HG03469 (cell line): ENCODE data around the gene SIN3A.
"Not testable (repeated sequence)": the region's sequence is repeated elsewhere in the genome, so short reads cannot be mapped to it uniquely, and the experiment has no call there.

Experiments used
- ATAC-seq: cut with Tn5 transposase; IDR thresholded peaks from one replicate; pipeline ENCODE4 v1.9.1; 2021; ENCODE audit warnings: mild to moderate bottlenecking, moderate library complexity, moderate number of reproducible peaks; ENCODE audit not compliant: unreplicated experiment

Gene SIN3A

DNA sequence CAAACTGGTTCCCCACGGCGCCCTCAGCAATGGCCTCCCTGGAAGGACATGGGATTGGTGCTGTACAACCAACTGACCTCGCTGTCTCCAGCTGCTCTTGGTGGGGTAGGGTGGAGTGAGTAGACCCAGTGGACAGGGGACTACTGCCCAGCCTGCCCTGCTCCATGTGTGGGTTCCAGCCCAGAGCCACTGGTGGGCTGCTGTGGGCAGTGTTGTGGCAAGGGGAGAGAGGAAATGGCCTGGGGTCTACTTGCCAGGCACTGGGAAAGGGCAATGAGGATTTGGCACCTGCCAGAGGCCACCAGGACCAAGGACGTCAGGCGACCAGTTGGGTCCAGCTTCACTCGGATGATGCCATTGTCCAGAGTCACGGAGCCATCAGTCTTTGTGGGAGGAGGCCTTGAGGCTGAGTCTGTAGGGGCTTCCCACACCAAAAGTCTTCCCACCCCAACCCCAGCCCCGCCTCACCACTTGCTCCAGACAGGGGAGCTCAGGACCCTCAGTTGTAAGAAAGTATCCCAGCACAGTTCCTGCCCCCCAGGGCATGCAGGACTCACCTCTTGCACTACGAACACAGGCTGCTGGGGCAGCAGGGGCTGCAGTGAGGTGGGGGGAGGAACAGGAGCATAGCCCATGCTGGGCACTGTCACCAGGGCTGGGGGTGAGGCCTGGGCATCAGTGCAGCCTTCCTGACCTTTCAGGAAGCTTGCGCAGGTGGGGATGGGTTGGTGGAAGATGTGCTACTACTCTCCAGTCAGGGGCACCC is 92.5 kb downstream of the SIN3A start:
- ATAC-seq = no peak

DNA sequence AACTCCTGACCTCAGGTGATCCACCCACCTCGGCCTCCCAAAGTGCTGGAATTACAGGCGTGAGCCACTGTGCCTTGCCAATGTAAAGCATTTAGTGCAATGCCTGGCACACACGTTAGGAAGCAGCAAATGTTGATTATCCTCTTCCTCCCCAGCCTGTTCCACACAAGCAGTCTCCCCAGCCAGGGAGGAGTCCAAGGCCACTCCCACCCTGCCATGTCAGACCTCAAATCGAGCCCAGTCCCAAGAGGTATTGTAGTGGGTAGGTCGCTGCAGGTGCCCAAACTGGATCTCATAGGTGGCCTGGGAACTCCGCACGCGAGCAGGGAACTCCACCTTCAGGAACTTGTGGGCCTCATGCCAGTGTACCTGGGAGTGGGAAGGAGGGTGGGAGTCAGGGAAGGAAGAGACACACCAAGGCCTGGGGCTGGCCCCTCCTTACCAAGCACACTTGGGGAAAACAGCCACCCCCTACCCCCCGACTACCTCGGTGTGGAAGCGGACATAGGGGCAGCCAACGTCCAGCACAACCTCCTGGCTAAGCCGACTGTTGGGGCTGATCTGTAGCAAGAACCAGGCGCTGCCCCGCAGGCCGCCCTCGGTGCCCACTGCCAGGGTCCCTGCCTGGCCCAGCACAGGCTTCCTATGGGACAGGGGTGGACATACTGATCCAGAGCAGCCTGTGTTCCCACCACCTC is 93.4 kb downstream of the SIN3A start:
- no peak for ATAC-seq

DNA sequence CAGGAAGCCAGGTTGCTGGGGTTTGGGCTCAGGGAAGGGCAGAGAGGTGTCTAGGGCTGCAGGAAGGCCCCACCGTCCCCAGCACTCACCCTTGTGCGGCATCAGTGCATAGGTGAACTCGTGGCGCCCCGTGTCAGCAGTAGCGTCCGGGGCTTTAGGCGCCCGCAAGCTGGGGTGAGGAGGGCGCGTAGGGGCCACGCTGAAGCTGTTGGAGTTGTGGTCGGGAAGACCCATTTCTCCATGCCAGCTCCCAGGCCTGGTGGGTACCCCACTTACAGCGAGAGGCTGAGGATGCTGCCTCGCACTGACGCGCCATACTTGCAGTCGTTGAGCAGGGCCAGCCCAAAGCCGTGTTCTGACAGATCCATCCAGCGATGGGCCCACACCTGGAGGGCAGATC is 95.0 kb downstream of the SIN3A start:
- ATAC-seq = no peak

DNA sequence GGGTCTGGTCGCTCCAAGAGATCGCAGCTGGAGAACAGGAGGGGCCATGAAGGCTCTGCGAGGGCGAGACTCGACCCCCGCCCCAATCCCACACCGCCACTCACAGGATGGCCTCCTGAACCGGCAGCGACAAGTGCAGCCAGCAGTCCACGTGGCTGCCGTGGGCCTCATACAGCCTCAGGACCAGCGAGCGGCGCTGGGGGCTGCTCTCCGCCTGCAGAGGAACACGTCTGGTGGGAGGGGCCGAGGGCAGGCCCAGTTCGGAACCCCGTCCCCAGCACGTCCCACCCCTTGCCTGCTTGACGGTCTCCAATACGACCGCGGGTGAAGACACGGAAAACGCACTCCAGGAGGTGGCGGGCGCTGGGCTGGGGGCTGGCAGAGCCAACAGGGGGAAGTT is 95.5 kb downstream of the SIN3A start:
- ATAC-seq = no peak

DNA sequence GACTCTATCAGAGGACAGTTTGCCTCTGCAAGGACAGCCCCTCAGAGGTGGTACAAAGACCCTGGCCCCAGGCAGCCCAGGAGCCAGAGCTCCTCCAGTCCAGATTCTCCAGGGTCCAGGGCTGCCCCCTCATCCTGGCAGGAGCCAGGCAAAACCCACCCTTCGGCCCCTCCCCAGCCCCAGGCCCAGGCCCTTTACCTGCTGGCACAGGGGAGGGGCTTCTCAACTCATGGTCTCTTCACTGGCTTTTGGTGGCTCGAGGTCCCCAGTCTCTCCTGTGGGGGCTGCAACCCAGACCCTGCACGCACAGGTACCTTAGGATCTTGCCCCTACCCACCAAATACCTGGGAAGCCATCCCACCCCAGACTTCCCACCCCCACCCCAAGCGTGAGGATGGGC is 96.1 kb downstream of the SIN3A start:
- ATAC-seq = no peak

DNA sequence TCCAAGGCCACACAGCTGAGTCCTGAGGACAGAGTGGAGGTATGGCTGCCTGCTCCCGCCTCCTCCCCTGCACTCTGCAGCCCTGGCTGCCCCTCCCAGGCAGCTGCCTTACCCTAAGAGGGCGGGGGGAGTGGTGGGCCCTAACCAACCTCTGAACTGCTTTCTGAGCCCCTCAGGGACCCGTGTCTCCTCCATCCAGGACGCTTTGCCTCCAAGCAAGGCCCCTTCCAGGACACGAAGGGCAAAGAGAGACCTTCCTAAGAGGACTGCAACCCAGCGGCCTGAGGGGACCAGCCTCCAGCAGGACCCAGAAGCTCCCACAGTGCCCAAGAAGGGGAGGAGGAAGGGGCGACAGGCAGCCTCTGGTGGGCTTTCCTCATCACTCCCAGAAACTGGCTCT is 97.0 kb downstream of the SIN3A start:
- no peak for ATAC-seq

DNA sequence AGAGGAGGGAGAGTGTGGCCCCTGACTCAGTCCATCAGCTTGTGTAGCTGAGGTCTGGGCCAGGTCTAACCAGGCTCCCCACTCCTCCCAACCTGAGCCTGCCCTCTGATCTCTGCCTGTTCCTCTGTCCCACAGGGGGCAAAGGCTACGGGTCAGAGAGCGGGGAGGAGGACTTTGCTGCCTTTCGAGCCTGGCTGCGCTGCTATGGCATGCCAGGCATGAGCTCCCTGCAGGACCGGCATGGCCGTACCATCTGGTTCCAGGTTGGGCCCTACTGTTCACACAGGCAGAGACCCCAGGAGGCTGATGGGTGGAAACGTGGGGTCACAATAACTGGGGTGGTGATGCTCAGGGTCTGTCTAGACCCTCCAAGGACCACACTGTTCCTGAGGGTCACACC is 97.9 kb downstream of the SIN3A start:
- no peak for ATAC-seq

DNA sequence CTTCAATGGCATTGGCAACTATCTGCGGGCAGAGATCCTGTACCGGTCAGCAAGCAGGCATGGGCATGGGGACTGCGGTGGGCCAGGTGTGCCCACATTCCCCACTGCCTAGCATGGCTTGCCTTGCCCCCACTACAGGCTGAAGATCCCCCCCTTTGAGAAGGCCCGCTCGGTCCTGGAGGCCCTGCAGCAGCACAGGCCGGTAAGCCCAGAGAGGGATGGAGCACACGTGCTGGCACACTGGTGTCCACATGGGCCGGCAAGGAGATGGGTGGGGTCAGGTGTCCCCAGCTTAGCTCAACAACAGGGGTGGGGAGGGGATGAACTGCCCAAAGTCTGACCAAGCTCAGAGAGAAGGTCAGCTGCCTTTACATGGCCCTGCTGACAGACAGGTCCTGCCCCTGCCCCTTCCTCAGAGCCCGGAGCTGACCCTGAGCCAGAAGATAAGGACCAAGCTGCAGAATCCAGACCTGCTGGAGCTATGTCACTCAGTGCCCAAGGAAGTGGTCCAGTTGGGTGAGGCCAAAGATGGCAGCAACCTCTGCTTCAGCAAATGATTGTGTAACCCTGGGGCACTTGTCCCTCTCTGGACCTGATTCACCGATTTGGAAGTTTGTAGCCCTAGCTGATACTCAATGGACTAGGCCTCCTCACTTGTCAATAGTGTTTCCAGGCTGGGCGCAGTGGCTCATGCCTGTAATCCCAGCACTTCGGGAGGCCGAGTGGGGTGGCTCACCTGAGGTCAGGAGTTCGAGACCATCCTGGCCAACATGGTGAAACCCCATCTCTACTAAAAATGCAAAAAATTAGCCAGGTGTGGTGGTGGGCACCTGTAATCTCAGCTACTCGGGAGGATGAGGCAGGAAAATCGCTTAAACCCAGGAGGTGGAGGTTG is 99.1 kb downstream of the SIN3A start:
- ATAC-seq = no peak

DNA sequence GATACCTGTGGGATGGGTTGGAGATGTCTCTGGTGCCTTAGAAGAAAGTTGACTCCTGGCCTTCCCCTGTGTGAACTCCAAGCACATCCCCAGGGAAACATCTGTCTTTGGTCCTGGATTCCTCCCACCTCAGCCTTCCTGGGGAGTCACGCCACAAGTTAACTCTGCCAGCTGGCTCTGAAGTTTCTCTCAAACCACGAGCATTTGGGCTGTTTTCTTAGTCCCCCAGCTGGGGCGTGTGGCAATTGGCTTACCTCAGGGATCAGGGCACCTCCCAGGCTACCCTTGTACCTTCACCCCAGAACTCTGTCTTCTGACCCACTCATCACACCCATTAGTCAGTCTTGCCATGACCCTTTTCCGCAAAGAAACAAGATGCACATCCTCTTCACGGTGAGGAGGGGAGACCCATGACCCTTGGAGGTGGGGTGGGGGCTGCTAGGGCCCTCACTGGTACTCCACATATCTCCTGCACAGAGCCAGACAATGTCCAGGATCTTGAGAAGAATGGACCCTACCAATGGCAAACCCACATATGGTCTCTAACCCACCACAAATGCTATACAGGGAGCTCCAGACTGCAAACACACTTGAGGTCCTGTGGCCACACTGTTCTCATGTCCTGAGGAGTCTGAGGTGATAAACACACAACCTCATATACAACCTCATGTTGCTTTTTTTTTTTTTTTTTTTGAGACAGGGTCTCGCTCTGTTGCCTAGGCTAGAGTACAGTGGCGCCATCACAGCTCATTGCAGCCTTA is 100.7 kb downstream of the SIN3A start:
- no peak for ATAC-seq

DNA sequence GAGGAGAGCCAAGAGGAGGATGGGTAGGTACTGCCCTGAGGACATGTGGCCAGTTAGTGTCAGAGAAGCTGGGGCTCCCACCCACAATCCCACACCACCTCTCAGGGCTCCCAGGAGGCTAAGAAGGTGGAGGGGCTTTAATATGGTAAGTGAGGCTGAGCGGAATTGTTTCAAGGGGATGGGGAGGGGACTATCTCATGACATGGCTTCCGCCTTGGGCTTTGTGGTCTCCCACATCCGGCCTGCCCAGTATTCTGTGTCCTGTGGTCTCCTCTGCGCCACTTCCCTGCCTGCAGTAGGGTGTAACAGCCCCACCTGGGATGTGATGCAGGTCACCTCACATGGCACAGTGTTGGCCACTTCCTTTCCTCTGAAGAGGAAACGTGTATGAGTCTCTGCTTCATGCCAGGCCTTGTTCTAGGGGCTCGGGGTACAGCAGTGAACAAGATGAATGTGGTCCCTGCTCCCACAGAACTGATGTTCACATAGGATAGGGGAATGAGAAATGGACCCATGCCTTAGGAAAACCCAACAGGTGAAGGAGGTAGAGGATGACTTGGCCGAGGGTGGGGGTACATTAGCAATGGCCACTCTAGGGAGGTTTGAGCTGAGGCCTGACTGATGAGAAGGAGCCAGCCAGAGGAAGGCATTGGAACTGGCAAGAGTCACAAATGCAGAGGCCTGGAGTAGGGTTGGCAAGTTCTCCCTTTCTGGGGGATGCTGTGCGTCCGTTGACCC is 101.5 kb downstream of the SIN3A start:
- peak; percentile 30 for ATAC-seq

DNA sequence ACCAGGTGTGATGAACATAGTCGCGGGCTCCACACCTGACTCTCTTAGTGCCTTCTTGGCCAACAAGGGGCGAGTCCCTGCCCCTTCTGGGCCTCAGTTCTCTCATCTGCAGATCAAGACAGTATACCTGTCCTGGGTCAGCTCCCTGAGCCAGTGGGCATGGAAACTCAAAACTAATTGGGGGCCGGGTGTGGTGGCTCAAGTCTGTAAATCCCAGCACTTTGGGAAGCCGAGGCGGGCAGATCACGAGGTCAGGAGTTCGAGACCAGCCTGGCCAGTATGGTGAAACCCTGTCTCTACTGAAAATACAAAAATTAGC is 102.2 kb downstream of the SIN3A start:
- not testable (repeated sequence) for ATAC-seq

DNA sequence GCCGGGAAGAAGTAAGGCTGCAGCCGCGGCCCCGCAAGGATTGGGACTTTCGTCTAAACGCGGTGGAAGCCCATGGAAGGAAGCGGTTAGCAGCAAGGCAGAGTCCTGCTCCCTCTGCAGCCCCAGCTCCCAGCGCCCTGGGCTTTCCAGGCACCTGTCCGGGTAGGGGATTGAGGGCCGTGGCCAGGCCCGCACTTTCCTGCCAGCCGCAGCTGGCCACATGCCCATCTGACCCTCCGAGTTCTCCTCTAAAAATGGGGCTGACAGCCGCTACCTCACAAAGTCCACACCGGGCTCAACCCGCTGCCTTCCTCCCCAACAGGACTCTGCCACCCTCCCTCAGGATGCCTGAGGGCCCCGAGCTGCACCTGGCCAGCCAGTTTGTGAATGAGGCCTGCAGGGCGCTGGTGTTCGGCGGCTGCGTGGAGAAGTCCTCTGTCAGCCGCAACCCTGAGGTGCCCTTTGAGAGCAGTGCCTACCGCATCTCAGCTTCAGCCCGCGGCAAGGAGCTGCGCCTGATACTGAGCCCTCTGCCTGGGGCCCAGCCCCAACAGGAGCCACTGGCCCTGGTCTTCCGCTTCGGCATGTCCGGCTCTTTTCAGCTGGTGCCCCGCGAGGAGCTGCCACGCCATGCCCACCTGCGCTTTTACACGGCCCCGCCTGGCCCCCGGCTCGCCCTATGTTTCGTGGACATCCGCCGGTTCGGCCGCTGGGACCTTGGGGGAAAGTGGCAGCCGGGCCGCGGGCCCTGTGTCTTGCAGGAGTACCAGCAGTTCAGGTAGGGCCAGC is 102.7 kb downstream of the SIN3A start:
- ATAC-seq = no peak

DNA sequence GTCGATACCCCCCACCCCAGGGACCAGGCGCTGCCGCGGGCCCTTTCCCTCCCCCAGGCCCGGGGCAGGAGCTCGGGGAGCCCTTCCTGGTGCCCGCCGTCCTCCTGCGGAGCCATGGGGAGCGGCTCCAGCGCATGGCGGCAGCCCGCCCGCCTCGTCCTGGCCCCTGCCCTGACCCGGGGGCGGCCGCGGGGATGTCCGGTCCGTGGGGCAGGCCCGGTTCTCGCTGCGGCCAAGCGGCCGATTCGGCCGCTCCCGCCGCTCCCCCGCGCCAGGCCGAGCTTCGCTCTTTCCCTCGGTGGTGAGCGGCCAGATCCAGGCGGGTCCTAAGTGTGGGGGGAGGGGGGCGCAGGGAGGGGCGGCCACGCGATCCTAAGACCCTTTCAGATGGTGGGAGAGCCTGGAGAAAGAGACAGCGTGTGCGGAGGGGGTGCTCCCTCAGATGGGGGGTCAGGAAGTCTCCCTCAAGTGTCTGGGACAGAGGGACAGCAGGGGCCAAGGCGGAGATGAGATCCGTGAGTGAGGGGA is 103.4 kb downstream of the SIN3A start:
- no peak for ATAC-seq

DNA sequence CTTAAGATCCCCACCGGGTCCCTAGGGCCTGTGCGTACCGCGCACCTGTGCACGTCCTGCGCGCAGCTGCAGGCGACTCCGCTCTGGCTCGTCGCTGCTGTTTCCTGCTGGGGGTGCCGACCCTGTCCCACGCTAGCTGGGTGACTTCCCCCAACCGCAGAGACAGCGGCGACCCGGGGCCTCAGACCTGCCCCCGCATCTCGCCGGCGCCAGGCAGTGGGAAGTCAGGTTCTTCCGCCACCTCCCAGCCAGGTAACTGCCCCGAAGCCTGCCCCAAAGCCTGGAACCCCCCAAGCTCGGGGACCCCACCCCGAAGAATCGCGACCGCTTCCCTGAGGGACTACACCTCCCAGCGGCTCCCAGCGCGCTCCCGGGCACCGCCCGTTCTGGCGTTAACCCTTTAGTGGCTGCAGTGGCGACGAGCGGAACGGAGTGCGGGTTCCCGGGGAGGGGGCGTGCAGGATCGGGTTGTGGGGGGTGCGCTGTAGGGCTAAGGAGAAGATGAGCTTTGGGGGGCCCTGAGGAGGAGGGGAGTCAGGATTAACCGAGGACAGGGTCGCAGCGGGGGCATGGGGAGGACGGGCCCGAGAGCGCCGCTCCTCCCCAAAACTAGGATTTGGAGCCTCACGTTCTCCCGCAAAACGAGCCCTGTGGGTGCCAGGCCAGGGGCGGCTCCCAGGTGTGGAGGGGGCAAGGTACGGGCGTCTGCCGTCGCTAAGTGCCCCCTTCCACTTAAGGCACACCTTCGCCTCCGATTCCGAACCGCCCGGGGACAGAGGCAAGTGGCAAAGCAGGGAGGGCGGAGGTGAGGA is 104.1 kb downstream of the SIN3A start:
- ATAC-seq = no peak

DNA sequence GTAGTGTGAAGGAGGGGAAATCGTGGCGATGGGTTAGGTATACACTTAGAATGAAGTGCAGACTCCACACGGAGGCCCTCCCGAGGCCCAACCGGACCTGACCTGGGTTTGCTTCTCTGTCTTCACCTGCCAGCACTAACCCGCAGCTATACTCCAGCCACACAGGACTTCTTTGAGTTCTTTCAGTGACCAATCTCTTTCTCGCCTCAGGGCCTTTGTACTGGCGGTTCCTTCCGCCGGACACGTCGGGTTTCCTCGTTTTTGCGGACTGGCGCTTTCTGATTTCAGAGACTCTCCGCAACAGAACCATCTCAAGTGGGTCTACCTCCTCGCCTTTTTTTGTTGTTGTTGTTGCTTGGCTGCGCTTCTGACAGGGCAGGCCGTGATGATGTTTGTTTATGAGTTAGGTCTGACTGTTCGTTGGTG is 104.7 kb downstream of the SIN3A start, which contains the start of gene NEIL1:
TSS of gene NEIL1 (plus strand) at position 244 of the 426 bp plus-strand sequence. CDS start 1,867 bp downstream, outside the sequence.
- no peak for ATAC-seq

DNA sequence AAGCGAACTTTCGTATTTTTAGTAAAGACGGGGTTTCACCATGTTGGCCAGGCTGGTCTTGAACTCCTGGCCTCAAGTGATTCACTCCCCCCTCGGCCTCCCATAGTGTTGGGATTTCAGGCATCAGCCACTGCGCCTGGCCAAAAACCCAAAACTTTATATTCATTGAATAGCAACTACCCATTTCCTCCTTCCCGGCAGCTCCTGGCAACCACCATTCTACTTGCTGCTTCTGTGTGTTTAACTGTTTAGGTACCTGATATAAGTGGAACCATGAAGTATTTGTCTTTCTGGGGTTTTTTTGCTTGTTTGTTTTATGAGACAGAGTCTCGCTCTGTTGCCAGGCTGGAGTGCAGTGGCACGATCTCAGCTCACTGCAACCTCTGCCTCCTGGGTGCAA is 107.5 kb downstream of the SIN3A start:
- not testable (repeated sequence) for ATAC-seq

DNA sequence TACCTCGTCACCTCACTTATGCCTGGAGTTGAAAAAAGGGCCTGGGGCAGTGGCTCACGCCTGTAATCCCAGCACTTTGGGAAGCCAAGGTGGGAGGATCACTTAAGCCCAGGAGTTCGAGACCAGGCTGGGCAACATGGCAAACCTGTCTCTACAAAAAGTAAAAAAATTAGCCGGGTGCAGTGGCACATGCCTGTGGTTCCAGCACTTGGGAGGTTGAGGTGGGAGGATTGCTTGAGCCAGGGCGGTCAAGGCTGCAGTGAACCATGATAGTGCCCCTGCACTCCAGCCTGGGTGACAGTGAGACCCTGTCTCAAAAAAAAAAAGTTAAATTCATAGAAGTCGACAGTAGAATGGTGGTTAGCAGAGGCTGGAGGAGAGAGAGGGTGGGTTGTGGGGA is 109.3 kb downstream of the SIN3A start:
- no peak for ATAC-seq

DNA sequence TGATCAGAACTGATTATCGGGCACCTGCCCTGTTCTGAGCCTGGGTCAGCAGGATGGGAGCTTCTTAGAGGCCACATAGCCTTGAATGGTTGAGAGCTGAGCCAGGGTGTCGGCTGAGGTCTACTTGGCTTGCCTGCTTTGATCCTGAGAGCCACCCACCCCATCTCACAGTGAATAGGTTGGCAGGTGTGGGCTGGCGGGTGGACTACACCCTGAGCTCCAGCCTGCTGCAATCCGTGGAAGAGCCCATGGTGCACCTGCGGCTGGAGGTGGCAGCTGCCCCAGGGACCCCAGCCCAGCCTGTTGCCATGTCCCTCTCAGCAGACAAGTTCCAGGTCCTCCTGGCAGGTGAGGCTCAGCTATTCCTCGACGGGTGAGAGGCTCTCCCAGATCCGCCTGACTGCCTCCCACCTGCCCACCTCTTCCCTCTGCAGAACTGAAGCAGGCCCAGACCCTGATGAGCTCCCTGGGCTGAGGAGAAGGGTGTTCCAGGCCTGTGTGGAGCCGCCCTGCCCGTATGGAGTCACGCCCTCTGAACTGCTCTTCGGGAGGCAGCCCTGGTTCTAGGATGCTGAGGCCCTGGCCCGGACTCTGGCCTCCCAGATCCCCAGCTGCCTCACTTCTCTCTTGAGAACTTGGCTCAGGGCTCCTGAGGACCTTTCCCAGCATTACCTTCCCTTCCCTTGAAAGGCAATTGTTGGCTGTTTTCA is 111.8 kb downstream of the SIN3A start:
- ATAC-seq = no peak
